Central memory CD4-positive, alpha-beta T cell (primary cell): ENCODE data around the gene PRSS35.
"Not testable (repeated sequence)": the region's sequence is repeated elsewhere in the genome, so short reads cannot be mapped to it uniquely, and the experiment has no call there.

Experiments
- DNase-seq: peaks from one replicate; pipeline ENCODE4 v3.0.0; 2022

PRSS35 gene

GRCh38 chr6:83518816-83519480 lies 6.6 kb downstream of the PRSS35 start:
- DNase-seq, result no peak

- DNase-seq, result peak; percentile 10
Observed at GRCh38 chr6:83536034-83536646, 23.8 kb downstream of the PRSS35 start.

GRCh38 chr6:83536647-83537589 lies 24.6 kb downstream of the PRSS35 start:
- no peak for DNase-seq

- DNase-seq, result no peak
Observed at GRCh38 chr6:83539678-83540077, 27.3 kb downstream of the PRSS35 start.

GRCh38 chr6:83546636-83547035 lies 34.3 kb downstream of the PRSS35 start:
- DNase-seq, result no peak

- not testable (repeated sequence) for DNase-seq
Observed at GRCh38 chr6:83550482-83550881, 38.1 kb downstream of the PRSS35 start.

- DNase-seq, result not testable (repeated sequence)
Observed at GRCh38 chr6:83551748-83552147, 39.4 kb downstream of the PRSS35 start.

GRCh38 chr6:83556871-83557270 lies 44.5 kb downstream of the PRSS35 start:
- no peak for DNase-seq

- no peak for DNase-seq
Observed at GRCh38 chr6:83558975-83559374, 46.6 kb downstream of the PRSS35 start.

GRCh38 chr6:83571663-83572185 lies 59.4 kb downstream of the PRSS35 start:
- DNase-seq, result not testable (repeated sequence)

- DNase-seq, result no peak
Observed at GRCh38 chr6:83574783-83575182, 62.4 kb downstream of the PRSS35 start.
